SU-DHL-6 (cell line): ENCODE results near the gene CACNB2.

Source experiments
- H2AFZ ChIP-seq: fragments of 200-600 bp; sonication (generic); 2 replicates; pipeline ENCODE4 v1.6.1; 2014; ENCODE audit warnings: low read depth, mild to moderate bottlenecking, moderate library complexity, mixed read lengths, antibody characterized with exemption, low read length; ENCODE audit not compliant: severe bottlenecking
- H3F3A ChIP-seq: fragments of 200-600 bp; shearing (Covaris generic); 2 replicates; pipeline ENCODE4 v1.6.0; 2016; ENCODE audit warnings: antibody characterized with exemption, mild to moderate bottlenecking; ENCODE audit not compliant: insufficient read depth
- H3K27ac ChIP-seq: fragments of 200-600 bp; sonication (generic); 2 replicates; pipeline ENCODE4 v1.5.1; 2016; ENCODE audit warnings: low read depth, mild to moderate bottlenecking, low read length, moderate library complexity, mixed read lengths
- H3K27me3 ChIP-seq: fragments of 200-600 bp; sonication (generic), shearing (Covaris generic); 2 replicates; pipeline ENCODE4 v1.6.0; 2014; ENCODE audit warnings: mild to moderate bottlenecking, low read length
- H3K36me3 ChIP-seq: fragments of 200-600 bp; sonication (generic); 2 replicates; pipeline ENCODE4 v1.6.1; 2014; ENCODE audit warnings: mild to moderate bottlenecking, low read length, mixed read lengths
- H3K4me2 ChIP-seq: fragments of 300-600, 200-600 bp; shearing (Covaris generic), sonication (generic); 2 replicates; pipeline ENCODE4 v1.6.0; 2014; ENCODE audit warnings: low read length, low read depth, mild to moderate bottlenecking; ENCODE audit not compliant: poor library complexity, severe bottlenecking
- H3K4me3 ChIP-seq: fragments of 200-600 bp; sonication (generic); 2 replicates; pipeline ENCODE4 v1.5.1; 2014; ENCODE audit warnings: antibody characterized with exemption, low read length, mild to moderate bottlenecking, mixed read lengths; ENCODE audit not compliant: insufficient read depth, poor library complexity, severe bottlenecking
- H3K79me2 ChIP-seq: fragments of 200-600 bp; sonication (generic); 2 replicates; pipeline ENCODE4 v1.6.1; 2014; ENCODE audit warnings: mild to moderate bottlenecking, low read length, moderate library complexity; ENCODE audit not compliant: insufficient read depth
- H3K9ac ChIP-seq: fragments of 200-600 bp; sonication (generic); 2 replicates; pipeline ENCODE4 v1.7.0; 2014; ENCODE audit warnings: mild to moderate bottlenecking, low read length
- H3K9me2 ChIP-seq: fragments of 200-600 bp; sonication (generic); replicated peaks from 2 replicates; pipeline ENCODE4 v1.6.1; 2014; ENCODE audit warnings: low read length; ENCODE audit not compliant: insufficient read depth
- H3K9me3 ChIP-seq: fragments of 200-600 bp; sonication (generic); 2 replicates; pipeline ENCODE4 v1.6.1; 2014; ENCODE audit warnings: low read length, mixed read lengths; ENCODE audit not compliant: insufficient read depth
- H4K20me1 ChIP-seq: fragments of 200-600 bp; sonication (generic); 2 replicates; pipeline ENCODE4 v1.6.1; 2014; ENCODE audit warnings: low read depth, mild to moderate bottlenecking, antibody characterized with exemption, low read length, moderate library complexity, mixed read lengths
- CTCF ChIP-seq: fragments of 200-600 bp; sonication (generic); IDR thresholded peaks from one replicate; pipeline ENCODE4 v1.5.1; 2017; ENCODE audit warnings: antibody characterized with exemption, mild to moderate bottlenecking, low read length, moderate library complexity; ENCODE audit not compliant: insufficient read depth, poor library complexity, severe bottlenecking
- EZH2phosphoT487 ChIP-seq: fragments of 200-600 bp; sonication (generic), shearing (Covaris generic); conservative IDR thresholded peaks from 2 replicates; pipeline ENCODE4 v1.6.1; 2018; ENCODE audit warnings: mild to moderate bottlenecking, antibody characterized with exemption, low read length, moderate library complexity, mixed read lengths

The CACNB2 gene

GRCh38 chr10:18345308-18345707 is 205.1 kb downstream of the CACNB2 start:
- H3K36me3 ChIP-seq, result no peaks in the 10 kb centered on the region
- no peaks in the 10 kb centered on the region for H3K79me2 ChIP-seq
- H3K9me2 ChIP-seq, result no peaks in the 10 kb centered on the region
- H2AFZ ChIP-seq, result no peak overlapping the region
- H3K4me3 ChIP-seq, result no peak overlapping the region
- H4K20me1 ChIP-seq, result no peaks in the 10 kb centered on the region
- no peak for TF ChIP-seq EZH2phosphoT487
- no peak for TF ChIP-seq CTCF
- H3K27me3 ChIP-seq, result no peaks in the 10 kb centered on the region
- H3F3A ChIP-seq, result no peaks in the 10 kb centered on the region
- no peaks in the 10 kb centered on the region for H3K9me3 ChIP-seq
- H3K4me2 ChIP-seq, result no peak overlapping the region
- no peak overlapping the region for H3K9ac ChIP-seq
- H3K27ac ChIP-seq, result no peak overlapping the region

GRCh38 chr10:18350340-18350739 is 210.1 kb downstream of the CACNB2 start:
- Histone ChIP-seq H3K9me3 (no peaks in the 10 kb centered on the region), H3K4me2 (no peak overlapping the region), H3K27me3 (no peaks in the 10 kb centered on the region), H3K27ac (no peak overlapping the region), H3K9ac (no peak overlapping the region), H3K9me2 (no peaks in the 10 kb centered on the region), H3F3A (no peaks in the 10 kb centered on the region), H3K4me3 (no peak overlapping the region), H2AFZ (no peak overlapping the region), H3K79me2 (no peaks in the 10 kb centered on the region), H3K36me3 (no peaks in the 10 kb centered on the region), H4K20me1 (no peaks in the 10 kb centered on the region)
- TF ChIP-seq EZH2phosphoT487 (no peak), CTCF (no peak)

- TF ChIP-seq EZH2phosphoT487, result no peak
- no peak for TF ChIP-seq CTCF
- H3F3A ChIP-seq, result no peaks in the 10 kb centered on the region
- H4K20me1 ChIP-seq, result no peaks in the 10 kb centered on the region
- no peaks in the 10 kb centered on the region for H3K79me2 ChIP-seq
- H2AFZ ChIP-seq, result no peak overlapping the region
- no peak overlapping the region for H3K9ac ChIP-seq
- no peaks in the 10 kb centered on the region for H3K27me3 ChIP-seq
- H3K4me3 ChIP-seq, result no peak overlapping the region
- no peaks in the 10 kb centered on the region for H3K9me2 ChIP-seq
- H3K27ac ChIP-seq, result no peak overlapping the region
- H3K9me3 ChIP-seq, result no peaks in the 10 kb centered on the region
- H3K36me3 ChIP-seq, result no peaks in the 10 kb centered on the region
- H3K4me2 ChIP-seq, result no peak overlapping the region
These were observed 211.2 kb downstream of the CACNB2 start for GRCh38 chr10:18351421-18351820.

GRCh38 chr10:18352175-18352574 is 212.0 kb downstream of the CACNB2 start:
- Histone ChIP-seq H3K4me2 (no peak overlapping the region), H3K79me2 (no peaks in the 10 kb centered on the region), H3K4me3 (no peak overlapping the region), H3K9me2 (no peaks in the 10 kb centered on the region), H3K36me3 (no peaks in the 10 kb centered on the region), H3F3A (no peaks in the 10 kb centered on the region), H3K27me3 (no peaks in the 10 kb centered on the region), H4K20me1 (no peaks in the 10 kb centered on the region), H3K9me3 (no peaks in the 10 kb centered on the region), H3K9ac (no peak overlapping the region), H2AFZ (no peak overlapping the region), H3K27ac (no peak overlapping the region)
- no peak for TF ChIP-seq CTCF
- no peak for TF ChIP-seq EZH2phosphoT487
